GM18858 (cell line): Measurements from ENCODE around the gene CD59.
"Not testable (repeated sequence)": the region's sequence is repeated elsewhere in the genome, so short reads cannot be mapped to it uniquely, and the experiment has no call there.

Source experiments
- ATAC-seq: cut with Tn5 transposase; IDR thresholded peaks from one replicate; pipeline ENCODE4 v1.9.1; 2021; ENCODE audit not compliant: unreplicated experiment

The CD59 gene

GRCh38 chr11:33696411-33696810 lies 39.8 kb downstream of the CD59 start:
- ATAC-seq, result no peak

- no peak for ATAC-seq
Measured at GRCh38 chr11:33695051-33695566, 41.1 kb downstream of the CD59 start.

GRCh38 chr11:33694346-33695050 lies 41.7 kb downstream of the CD59 start:
- ATAC-seq, result no peak

- ATAC-seq, result no peak
Measured at GRCh38 chr11:33692541-33692940, 43.7 kb downstream of the CD59 start.

- no peak for ATAC-seq
Measured at GRCh38 chr11:33692013-33692504, 44.2 kb downstream of the CD59 start.

- no peak for ATAC-seq
Measured at GRCh38 chr11:33691066-33691864, 45.0 kb downstream of the CD59 start.

GRCh38 chr11:33690290-33691065 lies 45.7 kb downstream of the CD59 start:
- ATAC-seq, result no peak

GRCh38 chr11:33689501-33689900 lies 46.7 kb downstream of the CD59 start:
- ATAC-seq, result no peak

- no peak for ATAC-seq
Measured at GRCh38 chr11:33689085-33689484, 47.1 kb downstream of the CD59 start.

GRCh38 chr11:33687733-33688479 lies 48.3 kb downstream of the CD59 start:
- no peak for ATAC-seq

GRCh38 chr11:33685082-33685481 lies 51.1 kb downstream of the CD59 start:
- no peak for ATAC-seq

- no peak for ATAC-seq
Measured at GRCh38 chr11:33684003-33684706, 52.1 kb downstream of the CD59 start.

GRCh38 chr11:33682446-33682845 lies 53.8 kb downstream of the CD59 start:
- no peak for ATAC-seq

GRCh38 chr11:33682019-33682418 lies 54.2 kb downstream of the CD59 start:
- no peak for ATAC-seq

- ATAC-seq, result not testable (repeated sequence)
Measured at GRCh38 chr11:33678616-33679015, 57.6 kb downstream of the CD59 start.

- ATAC-seq, result no peak
Measured at GRCh38 chr11:33674035-33674814, 62.0 kb downstream of the CD59 start.

- no peak for ATAC-seq
Measured at GRCh38 chr11:33672273-33672672, 64.0 kb downstream of the CD59 start.

GRCh38 chr11:33670250-33671011 lies 65.8 kb downstream of the CD59 start:
- no peak for ATAC-seq
